Airway epithelial cell (primary cell): ENCODE data around the gene MAGEH1. TPM values are rescaled to one million over a fixed set of nuclear protein-coding genes. Genes with fewer than 3 reads are reported as not detected.

Source experiments
- total RNA-seq: library from RNA; depleted of rRNA; stranded (reverse); fragments of >200 nt; gene quantifications from 2 replicates; pipeline ENCODE4 v1.2.3, GENCODE V29; 2015

MAGEH1 gene, protein sequence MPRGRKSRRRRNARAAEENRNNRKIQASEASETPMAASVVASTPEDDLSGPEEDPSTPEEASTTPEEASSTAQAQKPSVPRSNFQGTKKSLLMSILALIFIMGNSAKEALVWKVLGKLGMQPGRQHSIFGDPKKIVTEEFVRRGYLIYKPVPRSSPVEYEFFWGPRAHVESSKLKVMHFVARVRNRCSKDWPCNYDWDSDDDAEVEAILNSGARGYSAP
- 9.2 and 11.5 TPM in 2 replicates for total RNA-seq

DNA sequence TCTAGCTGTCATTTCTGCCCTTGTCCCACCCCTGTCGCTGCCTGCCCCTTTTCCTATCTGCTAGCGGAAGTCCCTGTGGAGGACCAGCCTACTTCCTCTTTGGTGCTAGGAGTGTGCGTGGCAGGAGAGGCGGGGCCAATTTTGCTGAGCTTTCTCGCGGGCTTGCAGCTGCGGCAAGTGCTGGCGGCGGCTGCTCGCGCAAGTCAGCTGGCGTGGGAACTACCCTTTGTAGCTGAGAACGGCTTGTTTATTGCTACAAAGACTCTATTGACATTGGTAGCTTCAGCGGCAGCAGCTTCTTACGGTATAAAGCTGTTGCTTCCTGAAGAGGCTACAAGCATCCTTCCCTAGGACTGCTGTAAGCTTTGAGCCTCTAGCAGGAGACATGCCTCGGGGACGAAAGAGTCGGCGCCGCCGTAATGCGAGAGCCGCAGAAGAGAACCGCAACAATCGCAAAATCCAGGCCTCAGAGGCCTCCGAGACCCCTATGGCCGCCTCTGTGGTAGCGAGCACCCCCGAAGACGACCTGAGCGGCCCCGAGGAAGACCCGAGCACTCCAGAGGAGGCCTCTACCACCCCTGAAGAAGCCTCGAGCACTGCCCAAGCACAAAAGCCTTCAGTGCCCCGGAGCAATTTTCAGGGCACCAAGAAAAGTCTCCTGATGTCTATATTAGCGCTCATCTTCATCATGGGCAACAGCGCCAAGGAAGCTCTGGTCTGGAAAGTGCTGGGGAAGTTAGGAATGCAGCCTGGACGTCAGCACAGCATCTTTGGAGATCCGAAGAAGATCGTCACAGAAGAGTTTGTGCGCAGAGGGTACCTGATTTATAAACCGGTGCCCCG is at the start of gene MAGEH1:
Gene MAGEH1, plus strand, starts transcription at position 138 of the 843 bp plus-strand sequence. Its CDS starts 248 bp downstream, at position 386.

GRCh38 chrX:55489314-55490009 is 37.5 kb downstream of the MAGEH1 start, which contains the start of gene USP51:
TSS of gene USP51 (minus strand) at chrX:55489848. CDS start at chrX:55488939, 909 bp downstream.

Other genes with a start within 250 kb of the MAGEH1 start
- gene PAGE5, start 231.8 kb upstream of the MAGEH1 start, total RNA-seq: not detected in 2 replicates
- gene PAGE3, start 187.2 kb upstream of the MAGEH1 start, total RNA-seq: not detected in 2 replicates
- 0.09 and 0.42 TPM in 2 replicates for gene USP51, start 37.7 kb downstream of the MAGEH1 start, total RNA-seq
- not detected in 2 replicates for gene FOXR2, start 171.3 kb downstream of the MAGEH1 start, total RNA-seq